ENCODE data around the gene SIPA1L3. TPM values are rescaled to one million over a fixed set of nuclear protein-coding genes. Genes with fewer than 3 reads are reported as not detected.

The SIPA1L3 gene
- total and polyA plus RNA-seq, 10 of the 15 experiments (the other 5 are each of a cell fraction or from before 2014, with no cell fraction given), result 0.24 to 66.2 (median 19.1) TPM

- TF ChIP-seq BCL3 (IDR thresholded peaks at IDR 0.05; ENCODE audit: borderline replicate concordance, insufficient read depth, low read depth, low read length, poor library complexity, severe bottlenecking), result no peak
- no peak for TF ChIP-seq HSF1 (IDR thresholded peaks at IDR 0.05; ENCODE audit: low read depth, low read length)
- TF ChIP-seq ZBTB11 (CRISPR knock-in tag; IDR thresholded peaks at IDR 0.05), result no peak
- 0 out of 2 replicates have a peak, but pooled peaks have one; percentile 25 for TF ChIP-seq NKRF (conservative IDR thresholded peaks at IDR 0.05)
- no peak; the same call in 1 of the 2 replicates for TF ChIP-seq SMC3 (IDR thresholded peaks at IDR 0.05; ENCODE audit: borderline replicate concordance, low read length)
- no peak for TF ChIP-seq E4F1 (IDR thresholded peaks at IDR 0.05; ENCODE audit: borderline replicate concordance, partially characterized antibody)
- no peak for TF ChIP-seq CTCF (IDR thresholded peaks at IDR 0.05 in 2 of 3, conservative IDR thresholded peaks at IDR 0.05 in 1 of 3; ENCODE audit: control insufficient read depth in 2 of 3, extremely low read depth in 1 of 3, insufficient read depth in 1 of 3, low read depth in 3 of 3, low read length in 3 of 3)
- TF ChIP-seq JUNB (IDR thresholded peaks at IDR 0.05), result peak; percentile 15; the same call in 1 of the 2 replicates
- no peak for TF ChIP-seq CUX1 (IDR thresholded peaks at IDR 0.05; ENCODE audit: insufficient replicate concordance, low read depth, low read length)
Observed at GRCh38 chr19:37914908-37915307, 7.9 kb downstream of the SIPA1L3 start (continued).

Measured in GM12878 (cell line).